ENCODE results near the gene CDA. TPM values are rescaled to one million over a fixed set of nuclear protein-coding genes. Genes with fewer than 3 reads are reported as not detected.

CDA gene
- total RNA-seq, 1 experiment from 2014 or later: 6.5 TPM

DNA sequence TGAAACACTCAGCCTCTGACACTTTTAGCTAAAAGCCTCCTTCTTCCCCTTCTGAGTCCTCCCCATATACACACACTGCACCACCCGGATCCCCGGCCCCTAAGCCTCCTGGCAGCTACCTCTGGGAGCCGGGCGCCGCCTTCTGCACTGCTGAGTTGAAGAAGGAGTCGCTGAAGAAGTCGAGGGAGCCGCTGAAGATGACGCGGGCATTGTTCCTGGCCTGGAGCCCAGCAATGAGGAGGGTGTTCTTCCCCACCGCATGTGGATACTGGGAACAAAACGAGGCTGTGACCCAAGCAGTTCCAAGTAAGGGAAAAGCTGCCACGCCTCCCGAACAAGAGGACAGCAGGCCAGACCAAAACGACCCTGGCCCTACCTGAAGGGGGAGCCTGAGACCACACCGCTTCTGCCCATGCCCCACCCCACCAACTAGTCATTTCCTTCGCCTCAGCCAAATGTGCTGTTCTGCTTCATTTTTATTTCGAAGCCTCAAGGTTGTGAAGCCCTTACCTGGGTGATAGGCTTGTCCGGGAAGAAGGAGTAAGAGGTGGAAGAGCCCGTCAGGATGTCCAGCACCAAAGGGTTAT, 65.3 kb downstream of the CDA start:
- H3K4me2 ChIP-seq (ENCODE audit: insufficient read depth, insufficient read length, low read length): no peak overlapping the region
- H3K27me3 ChIP-seq (ENCODE audit: insufficient read depth, low read length): no peaks in the 10 kb centered on the region
- H3K14ac ChIP-seq (ENCODE audit: insufficient read depth, low read length): no peak overlapping the region
- no peak overlapping the region for H2BK120ac ChIP-seq (ENCODE audit: low read depth, low read length, poor library complexity, severe bottlenecking)
- H2BK12ac ChIP-seq (ENCODE audit: insufficient read length, low read depth, low read length): no peak overlapping the region
- H3K23me2 ChIP-seq (ENCODE audit: insufficient read length, low read depth, low read length, poor library complexity, severe bottlenecking): no peaks in the 10 kb centered on the region
- Mint-ChIP-seq H3K27me3 (ENCODE audit: low read depth) (no peaks in the 10 kb centered on the region), H3K36me3 (ENCODE audit: insufficient read depth in 1 of 3, low read depth in 3 of 3) (peaks cover 50 to 87% (median 85%) of the 10 kb centered on the region in 3 experiments; a peak in 6 of 7 replicates), H3K4me3 (no peak overlapping the region; a peak in 1 of 5 replicates), H3K4me1 (peaks cover 0 to under 1% of the 10 kb centered on the region in 2 experiments; a peak in 1 of 4 replicates), H3K27ac (no peak overlapping the region), H3K9me3 (no peaks in the 10 kb centered on the region)
- no peak overlapping the region for H3K9ac ChIP-seq (ENCODE audit: extremely low read depth, insufficient read length, low read length)
- no peak overlapping the region for H3K4ac ChIP-seq (ENCODE audit: low read depth, low read length)
- no peaks in the 10 kb centered on the region for H3K9me3 ChIP-seq (ENCODE audit: control insufficient read depth, low read depth, low read length)
- no peak overlapping the region for H2BK20ac ChIP-seq (ENCODE audit: low read depth, low read length, poor library complexity, severe bottlenecking)
- H3K23ac ChIP-seq (ENCODE audit: insufficient read length, low read depth, low read length): no peak overlapping the region
- no peak overlapping the region for H4K91ac ChIP-seq (ENCODE audit: insufficient read length, low read depth, low read length)
- H3K4me1 ChIP-seq (ENCODE audit: insufficient read depth, low read length): no peaks in the 10 kb centered on the region
- no peak overlapping the region for H3K18ac ChIP-seq (ENCODE audit: insufficient read length, low read depth, low read length)
- no peak overlapping the region for H2BK15ac ChIP-seq (ENCODE audit: low read depth, low read length)
- H4K20me1 ChIP-seq (ENCODE audit: control insufficient read depth, insufficient read depth, insufficient read length): no peaks in the 10 kb centered on the region
- no peak overlapping the region for H2BK5ac ChIP-seq (ENCODE audit: insufficient read length, low read length)
- H2AK5ac ChIP-seq (ENCODE audit: insufficient read length, low read length): no peak overlapping the region
- no peak overlapping the region for H4K8ac ChIP-seq (replicated peaks; ENCODE audit: insufficient read length, low read depth, low read length)
- WGBS (ENCODE audit: extremely low coverage, insufficient read length, low lambda C conversion rate): no CpG with 5 or more reads among the region's 20 CpGs
- H3T11ph ChIP-seq (ENCODE audit: low read length): no peak overlapping the region
- no peak overlapping the region for H3K27ac ChIP-seq (ENCODE audit: insufficient read length, low read depth, low read length)
- peaks cover 1% of the 10 kb centered on the region; the same call in 1 of the 2 replicates for H3K79me2 ChIP-seq (ENCODE audit: insufficient read depth, low read length)
- peak; percentile 60 for DNase-seq
- H4K5ac ChIP-seq (ENCODE audit: insufficient read length, low read depth, low read length): no peak overlapping the region
- H2AFZ ChIP-seq (ENCODE audit: low read length): no peak overlapping the region
- no peak overlapping the region for H3K56ac ChIP-seq (ENCODE audit: insufficient read length, low read depth, low read length)
- TF ChIP-seq, protein P1, sequence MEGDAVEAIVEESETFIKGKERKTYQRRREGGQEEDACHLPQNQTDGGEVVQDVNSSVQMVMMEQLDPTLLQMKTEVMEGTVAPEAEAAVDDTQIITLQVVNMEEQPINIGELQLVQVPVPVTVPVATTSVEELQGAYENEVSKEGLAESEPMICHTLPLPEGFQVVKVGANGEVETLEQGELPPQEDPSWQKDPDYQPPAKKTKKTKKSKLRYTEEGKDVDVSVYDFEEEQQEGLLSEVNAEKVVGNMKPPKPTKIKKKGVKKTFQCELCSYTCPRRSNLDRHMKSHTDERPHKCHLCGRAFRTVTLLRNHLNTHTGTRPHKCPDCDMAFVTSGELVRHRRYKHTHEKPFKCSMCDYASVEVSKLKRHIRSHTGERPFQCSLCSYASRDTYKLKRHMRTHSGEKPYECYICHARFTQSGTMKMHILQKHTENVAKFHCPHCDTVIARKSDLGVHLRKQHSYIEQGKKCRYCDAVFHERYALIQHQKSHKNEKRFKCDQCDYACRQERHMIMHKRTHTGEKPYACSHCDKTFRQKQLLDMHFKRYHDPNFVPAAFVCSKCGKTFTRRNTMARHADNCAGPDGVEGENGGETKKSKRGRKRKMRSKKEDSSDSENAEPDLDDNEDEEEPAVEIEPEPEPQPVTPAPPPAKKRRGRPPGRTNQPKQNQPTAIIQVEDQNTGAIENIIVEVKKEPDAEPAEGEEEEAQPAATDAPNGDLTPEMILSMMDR (conservative IDR thresholded peaks at IDR 0.05): peak; percentile 50
- peaks cover 3% of the 10 kb centered on the region for H3K79me1 ChIP-seq (ENCODE audit: insufficient read depth, low read depth, low read length, poor library complexity, severe bottlenecking)

Measured in H9 (cell line).